Measurements from ENCODE around the gene CMTM6. TPM values are rescaled to one million over a fixed set of nuclear protein-coding genes. Genes with fewer than 3 reads are reported as not detected.

The CMTM6 gene
- 75.3 and 114 TPM in 2 replicates for total RNA-seq

GRCh38 chr3:32502118-32502945 lies at the start of gene CMTM6:
CMTM6 (minus strand) TSS chr3:32502852; CDS start chr3:32502745, 107 bp downstream.

Other genes with a start within 250 kb of the CMTM6 start
- gene CMTM7, start 111.0 kb downstream of the CMTM6 start, total RNA-seq: 1.8 and 7.2 TPM in 2 replicates
- gene DYNC1LI1, start 68.0 kb upstream of the CMTM6 start, total RNA-seq: 24.1 and 41.0 TPM in 2 replicates
- gene CNOT10, start 182.3 kb upstream of the CMTM6 start, total RNA-seq: 14.6 and 29.2 TPM in 2 replicates